HUDEP-2 (cell line): ENCODE results near the gene STON2.

Source experiments
- DNase-seq, 76 experiments: peaks; one replicate each; lab custom pipeline; 2025; ENCODE audit not compliant: unreplicated experiment in 76 of 76; lab: John Stamatoyannopoulos, UW

The STON2 gene

DNA sequence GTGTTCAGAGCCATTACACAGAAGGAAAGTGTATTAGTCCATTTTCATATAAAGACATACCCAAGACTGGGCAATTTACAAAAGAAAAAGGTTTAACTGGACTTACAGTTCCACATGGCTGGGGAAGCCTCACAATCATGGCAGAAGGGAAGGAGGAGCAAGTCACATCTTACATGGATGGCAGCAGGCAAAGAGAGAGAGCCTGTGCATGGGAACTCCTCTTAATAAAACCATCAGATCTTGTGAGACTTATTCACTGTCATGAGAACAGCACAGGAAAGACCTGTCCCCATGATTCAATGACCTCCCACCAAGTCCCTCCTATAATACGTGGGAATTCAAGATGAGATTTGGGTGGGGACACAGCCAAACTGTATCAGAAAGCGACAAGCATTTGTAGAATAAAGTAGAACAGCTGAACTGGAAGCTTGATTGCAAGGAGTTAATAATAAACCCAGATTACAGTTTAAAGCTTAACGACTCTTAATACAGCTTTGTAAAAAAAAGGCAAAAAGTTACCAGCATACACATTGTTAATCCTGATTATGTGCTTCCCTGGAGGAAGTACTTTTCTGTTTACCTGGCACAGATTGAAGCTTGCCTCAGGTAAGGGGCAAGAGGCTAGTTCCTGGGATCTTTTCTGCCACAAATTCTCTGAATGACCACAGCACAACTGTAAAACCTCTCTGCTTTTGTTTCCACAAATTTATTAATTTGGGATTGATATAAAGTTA lies 18.1 kb upstream of the STON2 start:
- no peak for DNase-seq

DNA sequence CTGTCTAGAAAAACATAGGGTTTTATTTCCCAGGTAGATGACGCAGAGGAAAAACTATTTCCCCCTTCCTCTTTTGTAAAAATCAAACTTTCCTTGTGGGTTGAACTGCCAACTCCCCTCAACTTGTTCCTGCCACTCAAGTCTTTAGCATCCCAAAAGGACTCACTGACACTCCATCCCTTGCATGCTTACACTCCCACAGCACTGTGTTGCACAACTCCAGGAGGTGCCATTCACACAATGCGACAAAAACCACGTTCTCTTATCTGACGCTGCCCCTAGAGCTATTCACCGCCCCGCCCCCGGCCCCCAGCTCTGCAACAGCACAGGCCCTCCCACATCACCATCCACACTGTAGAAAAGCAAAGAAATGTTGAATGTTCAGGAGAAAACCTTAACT lies 16.9 kb upstream of the STON2 start:
- peak in 4 of 76 experiments; percentile 18 to 30 (median 20) for DNase-seq

DNA sequence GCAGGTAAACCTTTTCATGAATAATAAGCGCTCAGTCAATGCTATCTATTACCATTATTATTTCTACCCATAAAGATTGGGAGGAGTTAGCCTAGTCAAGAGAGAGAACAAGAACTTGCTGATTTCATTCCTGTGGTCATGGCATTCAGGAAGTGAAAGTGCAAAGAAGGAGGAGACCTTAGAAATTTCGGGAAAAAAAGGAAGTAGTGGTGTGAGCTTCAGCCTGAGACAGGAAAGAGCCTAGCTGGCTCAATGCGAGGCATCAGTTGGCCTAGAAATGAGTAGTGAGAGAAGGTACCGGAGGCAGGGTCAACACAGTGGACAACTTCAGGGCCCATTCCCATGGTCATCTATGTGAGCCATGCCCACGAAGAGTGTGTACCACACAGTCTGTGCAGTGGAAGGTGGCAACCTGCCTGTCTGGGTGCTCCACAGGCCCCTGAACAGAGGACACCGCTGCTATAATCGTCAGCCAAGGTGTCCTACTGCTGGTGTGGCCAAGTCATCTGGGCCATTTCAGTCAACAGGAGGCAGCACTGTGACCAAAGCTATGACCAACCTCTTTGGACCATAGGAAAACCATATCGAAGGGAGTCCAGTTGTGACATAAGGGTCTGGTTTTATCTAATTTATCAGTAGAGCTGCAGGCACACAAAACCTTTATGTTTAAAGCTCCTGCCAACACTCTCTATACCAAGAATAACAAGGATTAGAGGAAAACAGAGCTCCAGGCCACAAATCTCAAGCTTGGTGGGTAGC lies 16.2 kb upstream of the STON2 start:
- peak in 2 of 76 experiments; percentile 10 to 19 for DNase-seq

DNA sequence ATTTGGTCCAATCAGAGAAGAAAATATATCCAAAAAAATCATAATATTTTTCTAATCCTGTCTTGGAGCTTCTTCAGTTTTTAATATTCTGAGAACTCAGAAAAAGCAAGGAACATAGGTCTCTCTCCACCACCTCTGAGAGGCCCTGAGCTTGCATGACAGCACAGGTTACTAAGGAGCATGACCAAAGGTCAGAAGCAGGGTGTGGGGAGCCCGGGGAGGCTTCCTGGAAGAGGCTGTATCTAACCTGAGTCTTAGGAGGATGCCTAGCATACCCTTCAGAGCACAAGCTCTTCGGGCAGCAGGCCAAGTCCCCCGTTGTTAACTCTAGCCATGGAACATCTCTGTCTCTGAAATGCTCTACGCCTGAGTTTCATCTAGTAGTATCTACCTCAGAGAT lies 15.7 kb upstream of the STON2 start:
- DNase-seq, result no peak

DNA sequence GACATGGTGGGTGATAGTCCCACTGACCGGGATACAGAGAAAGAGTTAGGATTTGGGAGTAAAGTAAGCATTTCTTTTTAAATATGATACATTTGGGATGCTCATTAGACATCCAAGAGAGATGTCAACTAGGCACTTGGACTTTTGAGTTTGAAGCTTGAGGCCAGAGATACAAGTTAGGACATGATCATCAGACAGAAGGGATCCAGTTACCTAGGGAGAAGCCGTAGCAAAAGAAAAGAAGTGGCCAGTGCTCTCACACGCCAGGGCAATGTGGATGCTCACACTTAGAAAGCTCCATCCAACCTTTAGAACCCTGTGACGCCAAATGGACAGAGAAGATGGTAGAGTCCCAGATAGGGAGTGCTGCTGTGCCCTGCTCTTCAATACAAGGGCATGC lies 14.0 kb upstream of the STON2 start:
- no peak for DNase-seq

DNA sequence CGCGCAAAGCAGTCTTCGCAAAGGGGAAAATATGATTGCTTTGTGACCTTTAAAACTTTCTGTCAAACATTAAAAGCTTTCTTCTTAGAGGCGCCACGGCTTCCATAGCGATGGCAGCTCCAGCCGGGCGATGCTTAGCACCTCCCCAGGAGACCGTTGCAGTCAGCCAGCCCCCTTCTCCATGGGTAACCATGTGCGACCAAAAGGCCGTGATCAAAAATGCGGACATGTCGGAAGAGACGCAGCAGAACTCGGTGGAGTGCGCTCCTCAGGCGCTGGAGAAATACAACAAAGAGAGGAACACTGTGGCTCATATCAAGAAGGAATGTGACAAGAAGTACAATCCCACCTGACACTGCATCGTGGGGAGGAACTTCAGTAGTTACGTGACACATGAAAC lies 12.7 kb upstream of the STON2 start:
- no peak for DNase-seq

DNA sequence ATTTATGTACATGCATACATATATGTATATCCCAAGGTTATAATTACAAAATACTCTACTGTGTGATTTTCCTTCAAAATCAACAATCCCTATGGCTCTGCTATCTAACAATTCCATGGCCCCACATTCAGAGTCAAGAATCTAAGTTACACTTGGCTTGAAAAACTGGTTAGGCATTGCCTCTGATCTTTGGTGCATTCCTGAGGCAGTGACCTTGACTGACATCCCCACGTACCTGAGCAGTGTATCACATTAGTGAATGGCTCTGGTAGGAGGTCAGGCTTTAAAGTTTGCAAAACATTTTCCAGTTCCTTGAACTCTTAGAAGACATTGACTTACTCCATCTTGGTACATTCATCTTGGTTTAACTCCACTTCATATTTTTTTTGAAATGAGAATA lies 8.5 kb upstream of the STON2 start:
- no peak for DNase-seq

DNA sequence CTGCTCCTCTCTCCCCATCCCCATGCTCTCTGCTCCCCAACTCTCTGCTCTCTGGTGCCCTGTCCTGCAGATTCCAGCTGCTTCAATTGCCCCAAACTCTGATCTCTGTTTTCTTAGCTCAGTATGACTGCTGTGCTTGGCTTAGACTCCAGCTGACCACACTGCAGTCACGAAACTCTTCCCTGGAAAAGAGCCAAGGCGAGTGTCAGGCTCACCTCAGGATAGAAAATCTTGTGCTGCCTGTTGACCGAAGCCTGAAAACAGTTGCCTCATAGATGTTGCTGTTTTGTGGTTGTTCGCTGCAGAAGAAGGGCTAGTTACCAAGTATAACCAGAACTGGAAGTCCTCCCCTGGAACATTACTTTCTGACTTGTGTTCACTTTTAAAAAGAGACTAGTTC lies 6.7 kb upstream of the STON2 start:
- peak in 6 of 76 experiments; percentile 8 to 38 (median 15) for DNase-seq

DNA sequence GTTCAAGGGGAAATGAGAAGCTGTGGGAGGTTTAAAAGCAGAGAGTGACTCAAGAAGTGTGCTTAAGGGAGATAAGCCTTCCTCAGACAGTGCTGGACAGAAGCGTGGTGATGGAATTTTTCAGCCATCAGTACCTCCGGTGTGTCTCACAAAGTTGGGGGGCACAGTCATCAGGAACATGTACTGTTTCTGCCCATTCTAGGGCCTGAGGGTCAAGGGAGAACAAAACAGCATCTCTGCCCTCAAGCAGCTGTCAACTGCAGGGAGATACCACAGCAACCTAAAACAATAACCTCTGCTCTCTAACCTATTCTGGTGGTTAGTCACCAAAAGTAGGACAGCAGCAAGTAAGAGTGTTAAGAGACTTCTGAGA lies 2.0 kb upstream of the STON2 start:
- DNase-seq, result peak in 39 of 76 experiments; percentile 5 to 76 (median 34)

DNA sequence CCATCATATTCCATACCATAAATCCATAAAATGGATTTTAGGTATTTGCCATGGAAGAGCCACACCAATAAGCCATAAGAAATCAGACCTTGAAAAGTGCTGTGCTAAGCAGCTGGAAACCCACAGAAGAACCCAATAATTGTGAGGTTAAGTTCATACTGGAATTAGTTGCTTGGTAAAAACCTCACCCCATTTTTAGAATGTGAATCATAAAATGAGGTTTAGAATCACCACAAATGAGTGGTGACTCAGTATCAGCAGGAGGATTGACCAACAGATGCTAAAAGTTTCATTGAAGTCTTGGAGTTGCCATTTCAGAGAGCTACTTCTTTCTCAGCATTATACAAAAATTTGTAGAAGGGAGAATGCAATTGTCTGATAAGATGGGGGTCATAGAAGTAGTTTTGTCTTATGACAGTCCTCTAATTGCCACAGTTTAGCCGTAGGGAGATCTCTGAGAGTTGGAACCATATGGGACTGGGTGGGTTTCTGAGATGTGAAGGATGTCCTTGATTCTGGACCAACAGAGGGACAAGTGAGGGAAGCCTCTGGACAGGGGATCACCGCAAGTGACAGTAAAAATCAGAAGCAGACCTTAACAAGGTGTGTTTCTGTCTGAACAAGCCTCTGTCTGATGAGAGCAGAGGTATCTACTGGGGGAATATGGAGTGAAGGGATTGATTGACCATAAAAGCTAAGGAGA lies 1.4 kb upstream of the STON2 start:
- DNase-seq, result peak in 2 of 76 experiments; percentile 1 to 10

DNA sequence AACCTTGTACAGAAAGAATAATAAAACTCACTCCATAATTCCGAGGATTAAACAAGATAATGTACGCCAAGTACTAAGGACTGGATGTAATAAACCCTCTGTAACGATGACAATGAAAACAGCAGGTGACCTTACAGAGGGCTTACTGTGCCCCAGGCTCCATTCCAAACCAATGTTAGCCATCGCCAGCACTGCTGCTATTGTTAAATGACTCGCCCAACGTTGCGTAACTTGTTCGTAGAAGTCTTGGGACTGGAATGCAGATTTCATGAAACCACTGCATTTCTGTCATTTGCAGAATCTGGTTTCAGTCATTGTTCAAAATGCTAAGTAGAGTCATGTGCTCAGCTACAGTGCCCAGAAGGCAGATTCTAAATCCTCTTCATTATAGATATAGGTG lies 728 bp upstream of the STON2 start:
- DNase-seq, result peak in 1 of 76 experiments; percentile 27

DNA sequence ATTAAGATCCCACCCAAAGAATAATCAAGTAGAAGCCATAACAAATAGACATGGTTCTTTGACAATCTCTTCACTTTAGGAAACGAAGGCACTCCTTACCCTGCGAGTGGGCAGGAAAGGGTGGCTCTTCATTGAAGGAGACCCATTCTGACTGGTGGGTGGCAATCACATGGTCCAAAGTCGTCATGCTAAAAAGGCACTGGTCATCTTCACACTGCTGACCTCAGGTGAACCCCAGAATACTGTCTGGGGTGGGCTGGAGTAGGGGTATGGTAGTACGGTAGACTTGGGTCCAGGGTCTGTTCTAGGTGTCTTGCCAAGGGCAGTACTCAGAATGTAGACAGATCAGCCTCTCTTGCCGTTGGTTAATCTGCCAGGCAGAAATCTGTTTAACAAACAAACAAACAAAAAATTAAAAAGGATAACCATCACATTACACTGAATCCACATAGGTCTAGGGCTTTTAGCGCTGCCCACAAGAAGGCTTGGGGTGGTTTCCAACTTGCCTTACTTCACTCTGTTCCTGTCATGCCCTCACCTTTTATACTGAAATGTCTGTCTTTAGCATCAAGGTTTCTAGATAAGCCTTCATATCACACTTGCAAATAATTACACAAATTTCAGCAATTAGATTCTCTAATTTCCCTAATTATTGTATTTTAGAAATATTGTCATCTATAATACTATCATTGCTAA lies 1.8 kb downstream of the STON2 start:
- no peak for DNase-seq

DNA sequence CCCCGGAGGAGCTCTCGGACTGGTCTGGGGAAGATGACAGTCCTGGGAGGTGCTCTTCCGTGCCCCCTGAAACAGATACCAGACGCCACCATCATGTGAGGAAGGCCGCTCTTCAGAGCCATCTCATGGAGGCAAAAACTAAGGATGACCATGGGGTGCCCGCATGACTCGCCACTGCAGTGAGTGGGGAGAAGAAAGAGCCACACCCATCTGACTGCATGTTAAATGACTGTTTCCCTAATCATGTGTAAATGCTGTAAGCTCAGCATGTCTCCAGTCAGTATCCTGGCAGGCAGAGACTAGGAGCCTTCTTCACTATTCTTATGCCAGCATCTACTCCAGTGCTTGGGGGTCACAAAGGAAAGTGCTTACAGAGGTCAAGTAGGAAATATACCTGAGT lies 4.0 kb downstream of the STON2 start:
- peak in 1 of 76 experiments; percentile 24 for DNase-seq

DNA sequence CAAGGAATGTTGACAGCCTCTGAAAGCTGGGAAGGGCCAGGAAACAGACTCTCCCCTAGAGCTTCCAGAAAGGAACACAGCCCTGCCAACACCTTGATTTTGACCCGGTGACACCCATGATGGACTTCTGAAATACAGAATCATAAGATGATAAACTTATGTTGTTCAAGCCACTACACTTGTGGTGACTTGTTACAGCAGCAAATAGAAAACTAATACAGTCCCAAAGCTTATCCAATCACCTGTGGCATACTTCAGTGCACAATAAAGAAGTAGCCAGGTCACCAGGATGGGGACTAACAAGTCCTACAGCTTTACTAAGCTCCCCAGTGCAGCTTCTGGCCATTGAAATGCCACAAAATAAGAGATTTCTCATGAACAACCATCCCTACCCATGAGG lies 5.4 kb downstream of the STON2 start:
- DNase-seq, result no peak

DNA sequence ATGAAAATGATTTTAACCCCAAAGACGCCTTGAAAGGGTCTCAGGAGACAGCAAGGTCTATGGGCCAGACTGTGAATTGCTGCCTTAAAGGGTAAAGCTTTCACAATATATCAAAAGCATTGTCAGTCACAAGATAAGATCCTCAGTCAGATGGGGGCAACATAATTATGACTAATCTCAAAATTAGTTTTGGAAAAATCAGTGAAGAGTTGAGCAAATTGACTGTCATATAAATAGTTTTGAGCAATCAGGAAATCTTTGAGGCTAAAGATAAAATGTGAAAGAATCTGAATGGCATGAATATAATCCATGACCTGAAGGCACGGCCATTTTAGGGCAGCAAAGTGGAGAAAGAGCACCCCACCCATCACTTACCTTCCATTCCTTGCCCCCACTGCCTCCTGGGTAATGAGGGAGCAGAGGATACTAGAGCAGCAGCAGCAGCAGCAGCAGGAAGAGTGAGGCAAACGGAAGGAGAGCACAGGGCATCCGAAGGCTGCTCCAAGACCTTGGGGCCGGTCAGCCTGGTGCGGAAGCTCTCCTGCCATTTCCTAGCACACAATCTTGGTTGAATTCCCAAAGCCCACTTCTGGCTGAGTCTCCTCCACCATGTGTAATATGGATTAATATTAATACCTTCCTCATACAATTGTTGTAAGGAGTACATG lies 7.0 kb downstream of the STON2 start:
- DNase-seq, result no peak

DNA sequence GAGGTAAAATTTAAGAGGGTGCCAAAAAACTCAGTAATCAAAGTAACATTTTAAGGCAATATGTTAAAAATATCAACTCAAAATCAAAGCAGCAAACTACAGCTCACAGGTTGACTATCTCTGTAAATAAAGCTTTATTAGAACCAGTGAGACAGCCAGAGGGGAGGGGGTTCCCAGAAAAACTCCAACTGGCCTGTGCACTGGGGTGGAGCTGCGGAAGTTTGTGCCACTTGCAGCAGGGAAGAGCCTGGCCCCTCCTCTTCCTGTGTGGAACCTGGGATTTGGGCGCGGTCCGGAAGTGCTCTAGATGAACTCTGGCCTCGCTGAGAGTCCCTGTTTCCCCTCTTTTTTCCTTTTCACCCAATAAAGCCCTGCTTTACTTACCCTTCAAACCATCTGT lies 8.1 kb downstream of the STON2 start:
- no peak for DNase-seq

DNA sequence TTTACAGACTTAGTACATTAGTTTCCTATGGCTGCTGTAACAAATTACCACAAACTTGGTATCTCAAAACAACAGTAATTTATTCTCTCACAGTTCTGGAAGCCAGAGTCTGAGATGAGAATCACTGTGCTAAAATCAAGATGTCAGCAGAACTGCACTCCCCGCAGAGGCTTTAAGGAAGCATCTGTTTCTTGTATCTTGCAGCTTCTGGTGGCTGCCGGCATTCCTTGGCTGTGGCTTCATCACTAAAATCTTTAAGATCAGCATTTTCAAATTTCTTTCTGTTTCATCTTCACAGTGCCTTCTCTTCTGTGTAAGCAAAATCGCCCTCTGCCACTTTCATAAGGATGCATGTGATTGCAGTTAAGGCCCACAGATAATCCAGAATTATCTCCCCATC lies 9.4 kb downstream of the STON2 start:
- DNase-seq, result no peak

DNA sequence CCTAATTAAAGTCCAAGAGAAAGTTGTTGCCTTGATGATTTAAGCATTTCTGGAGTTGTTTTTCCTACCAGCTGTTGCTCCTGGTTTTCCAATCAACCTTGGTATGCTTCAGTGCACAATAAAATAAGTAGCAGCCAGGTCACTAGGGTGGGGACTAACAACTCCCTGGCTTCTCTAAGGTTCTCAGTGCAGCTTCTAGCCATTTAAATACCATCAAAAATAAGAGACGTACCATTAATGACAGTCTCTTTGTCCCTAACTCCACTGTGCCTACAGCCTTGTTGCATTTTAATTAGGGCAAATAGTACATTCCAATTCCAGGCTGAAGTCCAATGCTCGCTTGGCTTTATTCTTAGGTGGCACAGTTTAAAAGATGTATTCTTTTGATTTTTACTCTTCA lies 11.8 kb downstream of the STON2 start:
- no peak for DNase-seq

DNA sequence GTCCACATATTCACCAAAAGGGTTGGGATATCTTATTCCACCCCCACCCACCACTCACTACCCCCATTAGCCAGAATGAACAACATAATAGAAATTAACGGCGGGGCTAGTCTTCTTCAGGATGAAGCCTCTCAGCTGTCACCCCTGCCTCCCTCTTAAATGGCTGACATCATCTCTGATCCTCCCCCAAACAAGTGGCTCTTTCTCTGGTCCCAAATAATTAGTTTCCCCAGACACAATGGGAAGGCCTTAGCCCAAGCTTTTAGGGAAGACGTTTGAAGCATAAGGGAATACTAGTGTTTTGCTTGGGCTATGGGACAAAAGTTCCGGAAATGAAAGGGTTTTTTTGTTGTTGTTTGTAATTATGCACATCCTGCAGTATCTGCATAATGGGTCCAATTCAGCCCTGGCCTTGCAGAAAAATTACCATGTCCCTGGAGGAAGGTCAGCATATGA lies 13.8 kb downstream of the STON2 start:
- no peak for DNase-seq

DNA sequence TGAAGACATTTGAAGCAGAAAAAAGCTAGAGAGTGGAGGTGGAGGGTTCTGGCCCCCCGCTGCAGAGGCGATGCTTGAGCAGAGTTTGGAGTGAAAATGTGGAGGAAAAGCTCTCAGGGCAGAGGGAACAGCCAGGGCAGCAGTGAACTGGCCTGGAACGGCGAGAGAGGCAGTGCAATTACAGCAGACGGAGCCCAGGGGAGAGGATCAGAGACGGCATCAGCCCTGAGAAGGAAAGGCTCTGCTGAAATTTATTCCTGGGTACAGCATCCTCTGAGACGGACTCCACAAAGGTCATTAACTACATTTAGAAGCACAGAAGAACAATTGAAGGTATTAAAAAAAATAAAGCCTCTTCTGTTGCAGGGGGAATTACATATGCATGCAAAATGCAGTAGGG lies 14.2 kb downstream of the STON2 start:
- DNase-seq, result no peak
